Astrocyte of the cerebellum (primary cell): ENCODE data around the gene MRPL45.
A peak's percentile ranks its signal among the peaks of the same experiment; 100 is the strongest.

Experiments used
- DNase-seq: peaks from one replicate; pipeline ENCODE4 v3.0.0-alpha.2; 2011; ENCODE audit warnings: low read depth
- H3K4me3 ChIP-seq: 2 replicates; pipeline ENCODE4 v1.5.1; 2011; ENCODE audit warnings: mild to moderate bottlenecking, low read depth, low read length, moderate library complexity
- CTCF ChIP-seq: IDR thresholded peaks from 2 replicates; pipeline ENCODE4 v1.5.1; 2012; ENCODE audit warnings: low read length, low read depth, moderate library complexity, mild to moderate bottlenecking; ENCODE audit errors: missing control alignments
- in situ Hi-C: cut with HindIII; loops from 2 replicates; pipeline ENCODE4 v1.10.0; 2017; ENCODE audit warnings: low sequenced_read_pairs

The MRPL45 gene

GRCh38 chr17:38330941-38331411 lies 34.0 kb downstream of the MRPL45 start:
- in situ Hi-C loops: no loop called here
- no peak for TF ChIP-seq CTCF
- DNase-seq: no peak
- H3K4me3 ChIP-seq: no peak overlapping the region

GRCh38 chr17:38332735-38333134 lies 35.8 kb downstream of the MRPL45 start:
- H3K4me3 ChIP-seq: no peak overlapping the region
- DNase-seq: no peak
- in situ Hi-C loops: no loop called here
- TF ChIP-seq CTCF: no peak

GRCh38 chr17:38333635-38334295 lies 36.8 kb downstream of the MRPL45 start:
- no peak overlapping the region for H3K4me3 ChIP-seq
- in situ Hi-C loops: no loop called here
- DNase-seq: no peak

GRCh38 chr17:38334480-38335364 lies 37.8 kb downstream of the MRPL45 start:
- H3K4me3 ChIP-seq: no peak overlapping the region
- DNase-seq: no peak
- no peak for TF ChIP-seq CTCF
- in situ Hi-C loops: no loop called here

More at GRCh38 chr17:38333635-38334295, 36.8 kb downstream of the MRPL45 start:
- TF ChIP-seq CTCF: peak; percentile 66

GRCh38 chr17:38336838-38337237 lies 39.9 kb downstream of the MRPL45 start:
- no peak for DNase-seq
- in situ Hi-C loops: no loop called here
- no peak overlapping the region for H3K4me3 ChIP-seq
- TF ChIP-seq CTCF: no peak

GRCh38 chr17:38338053-38338452 lies 41.1 kb downstream of the MRPL45 start:
- in situ Hi-C loops: no loop called here
- no peak overlapping the region for H3K4me3 ChIP-seq
- no peak for DNase-seq
- no peak for TF ChIP-seq CTCF
